Keratinocyte (primary cell): ENCODE results near the gene FTO. TPM values are rescaled to one million over a fixed set of nuclear protein-coding genes. Genes with fewer than 3 reads are reported as not detected.

ENCODE experiments used
- DNase-seq: peaks from one replicate; pipeline ENCODE4 v3.0.0-alpha.2; 2011; ENCODE audit warnings: low read depth, missing footprints, low spot score
- FAIRE-seq: peaks from 2 replicates; lab custom pipeline; 2011; peaks lifted over from hg19 to GRCh38; lab: Jason Lieb, UNC
- H2AFZ ChIP-seq: 2 replicates; pipeline ENCODE4 v1.6.0; 2012; ENCODE audit warnings: low read length, control low read depth, inconsistent platforms; ENCODE audit not compliant: control insufficient read depth
- H3K27ac ChIP-seq: 2 replicates; pipeline ENCODE4 v1.5.1; 2011; ENCODE audit warnings: low read length; ENCODE audit not compliant: control insufficient read depth, insufficient read depth
- H3K27me3 ChIP-seq: 3 replicates; pipeline ENCODE4 v1.6.0; 2011; ENCODE audit warnings: low read length; ENCODE audit not compliant: control insufficient read depth, insufficient read depth; ENCODE audit errors: extremely low read depth
- H3K36me3 ChIP-seq, 2 experiments: 2 replicates in 1 of 2; 3 replicates in 1 of 2; pipeline ENCODE4 v1.5.1; 2011; ENCODE audit warnings: low read length in 2 of 2, mild to moderate bottlenecking in 1 of 2; ENCODE audit not compliant: control insufficient read depth in 2 of 2, insufficient read depth in 2 of 2; ENCODE audit errors: extremely low read depth in 1 of 2
- H3K4me1 ChIP-seq: 3 replicates; pipeline ENCODE4 v1.5.1; 2011; ENCODE audit warnings: low read length; ENCODE audit not compliant: control insufficient read depth, insufficient read depth; ENCODE audit errors: extremely low read depth
- H3K4me2 ChIP-seq: 3 replicates; pipeline ENCODE4 v1.6.0; 2011; ENCODE audit warnings: low read depth, low read length; ENCODE audit not compliant: control insufficient read depth, insufficient read depth; ENCODE audit errors: extremely low read depth
- H3K4me3 ChIP-seq, 3 experiments: fragments of 200-600 bp in 1 of 3; sonication (generic) in 1 of 3; 2 replicates in 2 of 3; 3 replicates in 1 of 3; pipeline ENCODE4 v1.5.1; 2011 to 2016; ENCODE audit warnings: low read length in 3 of 3, mild to moderate bottlenecking in 3 of 3, control low read depth in 2 of 3, inconsistent platforms in 1 of 3, low read depth in 1 of 3, mixed read lengths in 1 of 3, mixed run types in 1 of 3, moderate library complexity in 1 of 3; ENCODE audit not compliant: control insufficient read depth in 2 of 3, insufficient read depth in 2 of 3; ENCODE audit errors: extremely low read depth in 1 of 3
- H3K79me2 ChIP-seq: 2 replicates; pipeline ENCODE4 v1.6.0; 2012; ENCODE audit warnings: low read length; ENCODE audit not compliant: control insufficient read depth, insufficient read depth
- H3K9ac ChIP-seq: 3 replicates; pipeline ENCODE4 v1.6.0; 2011; ENCODE audit warnings: low read length; ENCODE audit not compliant: control insufficient read depth, insufficient read depth; ENCODE audit errors: extremely low read depth
- H3K9me1 ChIP-seq: 3 replicates; pipeline ENCODE4 v1.6.0; 2011; ENCODE audit warnings: low read length; ENCODE audit not compliant: control insufficient read depth, insufficient read depth; ENCODE audit errors: extremely low read depth
- H3K9me3 ChIP-seq: 2 replicates; pipeline ENCODE4 v1.5.1; 2012; ENCODE audit warnings: low read depth, low read length; ENCODE audit not compliant: control insufficient read depth
- H4K20me1 ChIP-seq: 3 replicates; pipeline ENCODE4 v1.6.0; 2011; ENCODE audit warnings: low read length; ENCODE audit not compliant: control insufficient read depth, insufficient read depth; ENCODE audit errors: extremely low read depth
- EZH2 ChIP-seq: IDR thresholded peaks from one replicate; pipeline ENCODE4 v1.6.1; 2012; ENCODE audit warnings: inconsistent platforms, mild to moderate bottlenecking, low read length, moderate library complexity
- dilution Hi-C: fragments of 300-500 bp; cut with MboI; formaldehyde crosslinking; loops from one replicate; pipeline ENCODE4 v1.7.0; 2020; ENCODE audit warnings: low sequenced_read_pairs; ENCODE audit not compliant: extremely low pct_ligation_motif_present
- polyA plus RNA-seq, 5 experiments: library from polyadenylated mRNA; depleted of rRNA in 3 of 5; stranded (reverse) in 3 of 5; stranded (forward) in 1 of 5; unstranded in 1 of 5; fragments of >200 nt; gene quantifications; 1 replicate in 1 of 5; 2 replicates in 3 of 5; 3 replicates in 1 of 5; pipeline versions ENCODE4 v1.2.1 to v1.2.3, GENCODE V29; 2011 to 2012; ENCODE audit warnings: missing spikeins in 2 of 5, low read depth in 1 of 5, low replicate concordance in 1 of 5
- TF ChIP-seq, protein P1 (sequence below), 3 experiments: IDR thresholded peaks in 1 of 3; conservative IDR thresholded peaks in 1 of 3; optimal IDR thresholded peaks in 1 of 3; 2 replicates in 2 of 3; 3 replicates in 1 of 3; pipeline versions ENCODE3 to v1.5.1; 2011; ENCODE audit warnings: low read length in 3 of 3, mild to moderate bottlenecking in 3 of 3, moderate library complexity in 2 of 3, control low read depth in 1 of 3, inconsistent platforms in 1 of 3; ENCODE audit not compliant: insufficient read depth in 2 of 3; ENCODE audit errors: extremely low read depth in 1 of 3

Gene FTO
- polyA plus RNA-seq, 1 donor (not counting 4 experiments of a cell fraction or from before 2014, with no cell fraction given): 56.4 TPM

DNA sequence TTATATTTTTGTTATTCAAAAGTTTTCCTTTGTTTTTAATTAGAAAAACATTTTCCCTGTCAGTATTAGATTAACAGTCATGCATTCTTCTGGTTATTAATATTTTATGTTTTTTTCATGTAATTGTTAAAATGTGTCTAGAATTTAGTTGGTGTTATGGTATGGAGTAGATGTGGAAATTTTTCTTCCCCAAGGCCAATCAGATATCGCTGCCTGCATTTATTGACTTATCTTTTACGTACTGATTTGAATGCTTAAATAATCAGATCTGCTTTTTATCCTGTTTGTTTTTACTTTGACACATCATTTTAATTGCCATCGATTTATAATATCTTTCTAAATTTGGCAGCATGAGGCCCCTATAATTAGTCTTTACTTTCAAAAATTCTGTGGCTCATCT lies 13.6 kb downstream of the FTO start:
- H3K79me2 ChIP-seq: peaks cover 36% of the 10 kb centered on the region
- no peak overlapping the region for H3K9ac ChIP-seq
- H4K20me1 ChIP-seq: no peaks in the 10 kb centered on the region
- no peaks in the 10 kb centered on the region for H3K9me3 ChIP-seq
- H3K4me2 ChIP-seq: no peak overlapping the region
- H2AFZ ChIP-seq: no peak overlapping the region
- no peak for TF ChIP-seq EZH2
- TF ChIP-seq, protein P1, sequence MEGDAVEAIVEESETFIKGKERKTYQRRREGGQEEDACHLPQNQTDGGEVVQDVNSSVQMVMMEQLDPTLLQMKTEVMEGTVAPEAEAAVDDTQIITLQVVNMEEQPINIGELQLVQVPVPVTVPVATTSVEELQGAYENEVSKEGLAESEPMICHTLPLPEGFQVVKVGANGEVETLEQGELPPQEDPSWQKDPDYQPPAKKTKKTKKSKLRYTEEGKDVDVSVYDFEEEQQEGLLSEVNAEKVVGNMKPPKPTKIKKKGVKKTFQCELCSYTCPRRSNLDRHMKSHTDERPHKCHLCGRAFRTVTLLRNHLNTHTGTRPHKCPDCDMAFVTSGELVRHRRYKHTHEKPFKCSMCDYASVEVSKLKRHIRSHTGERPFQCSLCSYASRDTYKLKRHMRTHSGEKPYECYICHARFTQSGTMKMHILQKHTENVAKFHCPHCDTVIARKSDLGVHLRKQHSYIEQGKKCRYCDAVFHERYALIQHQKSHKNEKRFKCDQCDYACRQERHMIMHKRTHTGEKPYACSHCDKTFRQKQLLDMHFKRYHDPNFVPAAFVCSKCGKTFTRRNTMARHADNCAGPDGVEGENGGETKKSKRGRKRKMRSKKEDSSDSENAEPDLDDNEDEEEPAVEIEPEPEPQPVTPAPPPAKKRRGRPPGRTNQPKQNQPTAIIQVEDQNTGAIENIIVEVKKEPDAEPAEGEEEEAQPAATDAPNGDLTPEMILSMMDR (optimal IDR thresholded peaks at IDR 0.05 in 1 of 3, IDR thresholded peaks at IDR 0.05 in 1 of 3, conservative IDR thresholded peaks at IDR 0.05 in 1 of 3; ENCODE audit: extremely low read depth in 1 of 3, insufficient read depth in 2 of 3, low read length in 3 of 3): no peak
- no peaks in the 10 kb centered on the region for H3K4me1 ChIP-seq
- H3K27ac ChIP-seq: no peak overlapping the region
- DNase-seq (no peak), FAIRE-seq (no peak)
- H3K27me3 ChIP-seq: no peaks in the 10 kb centered on the region
- dilution Hi-C loops: no loop called here
- no peaks in the 10 kb centered on the region for H3K36me3 ChIP-seq
- H3K9me1 ChIP-seq: no peaks in the 10 kb centered on the region
- no peak overlapping the region for H3K4me3 ChIP-seq

DNA sequence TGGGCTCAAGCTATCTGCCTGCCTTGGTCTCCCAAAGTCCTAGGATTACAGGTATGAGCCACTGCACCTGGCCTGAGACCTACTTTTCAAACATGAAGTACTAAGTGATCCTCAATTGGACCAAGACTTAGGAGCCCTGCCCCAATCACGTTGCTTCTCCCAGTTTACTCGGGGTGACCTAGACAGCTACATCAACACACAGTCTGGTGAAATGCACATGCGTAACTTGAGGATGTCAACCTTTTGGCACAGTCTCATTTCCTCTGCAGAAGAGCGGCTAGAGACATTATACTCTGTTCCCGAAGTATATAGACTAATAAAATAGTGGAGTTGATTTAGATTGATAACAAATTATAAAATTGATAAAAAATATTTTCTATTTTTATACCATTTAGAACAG lies 17.1 kb downstream of the FTO start:
- Histone ChIP-seq H3K4me2 (no peak overlapping the region), H2AFZ (no peak overlapping the region), H3K27ac (no peak overlapping the region), H3K9ac (no peak overlapping the region), H4K20me1 (no peaks in the 10 kb centered on the region), H3K27me3 (no peaks in the 10 kb centered on the region), H3K4me1 (no peaks in the 10 kb centered on the region), H3K36me3 (no peaks in the 10 kb centered on the region), H3K9me3 (no peaks in the 10 kb centered on the region), H3K9me1 (no peaks in the 10 kb centered on the region), H3K79me2 (peaks cover 31% of the 10 kb centered on the region), H3K4me3 (no peak overlapping the region)
- dilution Hi-C loops: no loop called here
- TF ChIP-seq EZH2: no peak
- TF ChIP-seq, protein P1 (optimal IDR thresholded peaks at IDR 0.05 in 1 of 3, IDR thresholded peaks at IDR 0.05 in 1 of 3, conservative IDR thresholded peaks at IDR 0.05 in 1 of 3; ENCODE audit: extremely low read depth in 1 of 3, insufficient read depth in 2 of 3, low read length in 3 of 3): no peak
- FAIRE-seq (peak; percentile 46), DNase-seq (no peak)
